ENCODE data around the gene KIF5C. TPM values are rescaled to one million over a fixed set of nuclear protein-coding genes. Genes with fewer than 3 reads are reported as not detected.

Gene KIF5C
- total and polyA plus RNA-seq, 2 donors (not counting 1 experiment from before 2014, with no cell fraction given), result 1.9 to 6.1 TPM

DNA sequence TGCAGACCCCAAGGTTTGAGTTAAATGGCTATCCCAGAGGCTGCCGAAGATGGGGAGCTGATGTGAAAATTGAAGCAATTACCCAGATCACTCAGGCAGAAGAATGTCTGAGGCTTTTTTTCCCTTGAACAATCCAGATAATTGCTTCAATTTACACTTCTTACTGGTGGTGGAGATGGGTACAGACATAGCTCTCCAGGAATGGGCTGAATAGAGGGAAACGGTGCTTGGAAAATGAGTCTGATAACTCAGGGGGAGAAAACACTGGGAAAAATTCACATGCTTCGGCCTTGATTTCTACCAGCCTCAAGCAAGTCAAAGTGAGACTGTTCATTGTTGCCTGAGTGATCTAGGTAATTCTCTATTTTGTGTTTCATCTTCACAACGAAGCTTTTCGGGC is 9.5 kb upstream of the KIF5C start:
- Histone ChIP-seq H3K9ac (ENCODE audit: low read length) (no peak overlapping the region), H3K79me2 (ENCODE audit: control insufficient read depth, insufficient read depth, low read length) (no peaks in the 10 kb centered on the region), H3K27me3 (replicated peaks in 1 of 4; ENCODE audit: control extremely low read depth in 1 of 4, control insufficient read depth in 3 of 4, insufficient read depth in 4 of 4, low read length in 3 of 4) (peaks cover 0 to 18% (median 9%) of the 10 kb centered on the region in 4 experiments), H3K4me2 (replicated peaks; ENCODE audit: low read depth, low read length, poor library complexity, severe bottlenecking) (no peak overlapping the region), H3K36me3 (replicated peaks in 1 of 2; ENCODE audit: control extremely low read depth in 1 of 2, control insufficient read depth in 1 of 2, extremely low read depth in 1 of 2, insufficient read depth in 2 of 2, low read length in 1 of 2) (no peaks in the 10 kb centered on the region), H3K4me3 (ENCODE audit: control extremely low read depth in 1 of 5, extremely low read depth in 1 of 5, insufficient read depth in 1 of 5, low read depth in 2 of 5, low read length in 4 of 5) (no peak overlapping the region), H3K4me1 (ENCODE audit: control insufficient read depth in 2 of 2, insufficient read depth in 2 of 2, low read length in 2 of 2) (no peaks in the 10 kb centered on the region), H4K20me1 (ENCODE audit: control insufficient read depth, insufficient read depth, low read length, poor library complexity, severe bottlenecking) (no peaks in the 10 kb centered on the region), H3K27ac (ENCODE audit: low read length in 2 of 2) (no peak overlapping the region), H2AFZ (ENCODE audit: insufficient read depth, low read depth, low read length, poor library complexity, severe bottlenecking) (no peak overlapping the region), H3K9me3 (ENCODE audit: control extremely low read depth in 1 of 3, control insufficient read depth in 2 of 3, insufficient read depth in 1 of 3, low read length in 2 of 3) (peaks cover 0 to 4% (median 0%) of the 10 kb centered on the region in 3 donors)
- H3K27ac Mint-ChIP-seq, result no peak overlapping the region
- H3K9me3 Mint-ChIP-seq (ENCODE audit: insufficient read depth), result no peaks in the 10 kb centered on the region
- ATAC-seq (ENCODE audit: low read depth) (no peak), DNase-seq (no peak)
- ChIA-PET POLR2A (no interaction called here), CTCF (no interaction called here)
- no peaks in the 10 kb centered on the region for H3K4me1 Mint-ChIP-seq
- no peak overlapping the region for H3K4me3 Mint-ChIP-seq
- TF ChIP-seq, protein P1, sequence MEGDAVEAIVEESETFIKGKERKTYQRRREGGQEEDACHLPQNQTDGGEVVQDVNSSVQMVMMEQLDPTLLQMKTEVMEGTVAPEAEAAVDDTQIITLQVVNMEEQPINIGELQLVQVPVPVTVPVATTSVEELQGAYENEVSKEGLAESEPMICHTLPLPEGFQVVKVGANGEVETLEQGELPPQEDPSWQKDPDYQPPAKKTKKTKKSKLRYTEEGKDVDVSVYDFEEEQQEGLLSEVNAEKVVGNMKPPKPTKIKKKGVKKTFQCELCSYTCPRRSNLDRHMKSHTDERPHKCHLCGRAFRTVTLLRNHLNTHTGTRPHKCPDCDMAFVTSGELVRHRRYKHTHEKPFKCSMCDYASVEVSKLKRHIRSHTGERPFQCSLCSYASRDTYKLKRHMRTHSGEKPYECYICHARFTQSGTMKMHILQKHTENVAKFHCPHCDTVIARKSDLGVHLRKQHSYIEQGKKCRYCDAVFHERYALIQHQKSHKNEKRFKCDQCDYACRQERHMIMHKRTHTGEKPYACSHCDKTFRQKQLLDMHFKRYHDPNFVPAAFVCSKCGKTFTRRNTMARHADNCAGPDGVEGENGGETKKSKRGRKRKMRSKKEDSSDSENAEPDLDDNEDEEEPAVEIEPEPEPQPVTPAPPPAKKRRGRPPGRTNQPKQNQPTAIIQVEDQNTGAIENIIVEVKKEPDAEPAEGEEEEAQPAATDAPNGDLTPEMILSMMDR (IDR thresholded peaks at IDR 0.05), result no peak
- no peak for TF ChIP-seq EZH2 (IDR thresholded peaks at IDR 0.05; ENCODE audit: borderline replicate concordance, insufficient read depth, low read depth, low read length, poor library complexity, severe bottlenecking)
- H3K27me3 Mint-ChIP-seq, result peaks cover 60% of the 10 kb centered on the region
- intact Hi-C loops (cut with micrococcal nuclease), result no loop called here
- WGBS (ENCODE audit: insufficient coverage), result 100% methylated on average over 2 of the region's 5 CpGs

DNA sequence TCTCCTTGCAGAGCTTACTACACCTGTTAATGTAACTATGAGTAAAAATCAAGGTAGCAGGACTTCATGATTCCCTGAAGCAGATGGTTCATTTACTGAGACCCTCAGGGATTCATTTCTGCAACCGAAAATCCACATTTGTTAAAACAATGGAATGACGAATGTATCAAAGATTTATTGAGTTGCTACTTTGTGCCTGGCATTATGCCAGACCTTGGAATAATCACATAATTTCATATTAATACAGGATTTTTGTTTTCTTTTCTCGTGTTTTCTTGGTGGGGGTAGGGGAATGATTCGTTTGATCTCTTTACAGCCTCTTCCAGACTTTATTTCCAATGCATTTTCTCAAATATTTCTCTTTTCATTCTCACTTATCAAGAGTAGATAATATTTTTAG is 8.9 kb upstream of the KIF5C start:
- Mint-ChIP-seq H3K9me3 (ENCODE audit: insufficient read depth) (no peaks in the 10 kb centered on the region), H3K27ac (no peak overlapping the region), H3K27me3 (peaks cover 58% of the 10 kb centered on the region), H3K4me3 (no peak overlapping the region), H3K4me1 (no peaks in the 10 kb centered on the region)
- intact Hi-C loops (cut with micrococcal nuclease), result no loop called here
- Histone ChIP-seq H3K27ac (ENCODE audit: low read length in 2 of 2) (no peak overlapping the region), H3K79me2 (ENCODE audit: control insufficient read depth, insufficient read depth, low read length) (no peaks in the 10 kb centered on the region), H3K4me3 (ENCODE audit: control extremely low read depth in 1 of 5, extremely low read depth in 1 of 5, insufficient read depth in 1 of 5, low read depth in 2 of 5, low read length in 4 of 5) (no peak overlapping the region), H3K9me3 (ENCODE audit: control extremely low read depth in 1 of 3, control insufficient read depth in 2 of 3, insufficient read depth in 1 of 3, low read length in 2 of 3) (peaks cover 0 to 4% (median 0%) of the 10 kb centered on the region in 3 donors), H4K20me1 (ENCODE audit: control insufficient read depth, insufficient read depth, low read length, poor library complexity, severe bottlenecking) (no peaks in the 10 kb centered on the region), H3K27me3 (replicated peaks in 1 of 4; ENCODE audit: control extremely low read depth in 1 of 4, control insufficient read depth in 3 of 4, insufficient read depth in 4 of 4, low read length in 3 of 4) (peaks cover 0 to 18% (median 9%) of the 10 kb centered on the region in 4 experiments), H2AFZ (ENCODE audit: insufficient read depth, low read depth, low read length, poor library complexity, severe bottlenecking) (no peak overlapping the region), H3K4me2 (replicated peaks; ENCODE audit: low read depth, low read length, poor library complexity, severe bottlenecking) (no peak overlapping the region), H3K36me3 (replicated peaks in 1 of 2; ENCODE audit: control extremely low read depth in 1 of 2, control insufficient read depth in 1 of 2, extremely low read depth in 1 of 2, insufficient read depth in 2 of 2, low read length in 1 of 2) (no peaks in the 10 kb centered on the region), H3K4me1 (ENCODE audit: control insufficient read depth in 2 of 2, insufficient read depth in 2 of 2, low read length in 2 of 2) (no peaks in the 10 kb centered on the region), H3K9ac (ENCODE audit: low read length) (no peak overlapping the region)
- no CpG with 5 or more reads among the region's 4 CpGs for WGBS (ENCODE audit: insufficient coverage)
- CTCF ChIA-PET, result no interaction called here
- ATAC-seq (ENCODE audit: low read depth) (no peak), DNase-seq (no peak)
- POLR2A ChIA-PET, result no interaction called here
- TF ChIP-seq, protein P1 (IDR thresholded peaks at IDR 0.05), result no peak
- no peak for TF ChIP-seq EZH2 (IDR thresholded peaks at IDR 0.05; ENCODE audit: borderline replicate concordance, insufficient read depth, low read depth, low read length, poor library complexity, severe bottlenecking)

Measured in B cell (primary cell).